ENCODE data around the gene POP4. TPM values are rescaled to one million over a fixed set of nuclear protein-coding genes. Genes with fewer than 3 reads are reported as not detected.

Gene POP4
- total and polyA plus RNA-seq, 2 of the 4 experiments (the other 2 are of a cell fraction): 65.1 to 87.2 TPM

- no CpG with 5 or more reads among the region's 4 CpGs for WGBS, 2 experiments (ENCODE audit: extremely low coverage in 2 of 2, insufficient read length in 1 of 2)
- no peak overlapping the region for H2BK15ac ChIP-seq (ENCODE audit: low read depth, low read length)
- H3K79me1 ChIP-seq (ENCODE audit: low read depth in 1 of 2, low read length in 2 of 2): no peaks in the 10 kb centered on the region
- intact Hi-C loops (cut with micrococcal nuclease): no loop called here
- H3K14ac ChIP-seq (replicated peaks; ENCODE audit: low read depth, low read length): no peak overlapping the region
- H3K27ac ChIP-seq (ENCODE audit: insufficient read depth, low read length): no peak overlapping the region
- no peak overlapping the region for H3K4me2 ChIP-seq (ENCODE audit: low read depth, low read length)
- H3K9ac ChIP-seq (ENCODE audit: low read depth, low read length): no peak overlapping the region
- H3K4me1 ChIP-seq (ENCODE audit: control insufficient read depth, insufficient read depth, low read length): no peaks in the 10 kb centered on the region
- no peak overlapping the region for H4K8ac ChIP-seq (ENCODE audit: low read depth in 2 of 2, low read length in 2 of 2)
- no peak overlapping the region for H4K91ac ChIP-seq (ENCODE audit: insufficient read depth, low read depth, low read length)
- no peak overlapping the region for H4K5ac ChIP-seq (ENCODE audit: low read depth, low read length)
- H2AK9ac ChIP-seq (replicated peaks; ENCODE audit: low read depth, low read length, poor library complexity): no peak overlapping the region
- H3K18ac ChIP-seq (ENCODE audit: low read depth, low read length): no peak overlapping the region
- dilution Hi-C loops (cut with HindIII; ENCODE audit: low sequenced_read_pairs, unreplicated experiment): no loop called here
- H3K4ac ChIP-seq (ENCODE audit: low read depth, low read length): no peak overlapping the region
- no peak overlapping the region for H3K23ac ChIP-seq (ENCODE audit: low read depth, low read length)
- ChIA-PET POLR2A (ENCODE audit: unreplicated experiment) (no interaction called here), CTCF (no interaction called here)
- H2AK5ac ChIP-seq (ENCODE audit: low read depth, low read length): no peak overlapping the region; the same call in 1 of the 2 replicates
- no peaks in the 10 kb centered on the region for H3K36me3 ChIP-seq (ENCODE audit: control insufficient read depth, insufficient read depth, low read length)
- H3K9me3 ChIP-seq (ENCODE audit: control insufficient read depth, insufficient read depth, low read length): no peaks in the 10 kb centered on the region
- no peak overlapping the region for H3K4me3 ChIP-seq (ENCODE audit: insufficient read depth, low read depth, low read length)
- H4K20me1 ChIP-seq (ENCODE audit: insufficient read depth, low read length): no peaks in the 10 kb centered on the region
- no peak overlapping the region for H2BK120ac ChIP-seq (ENCODE audit: low read depth, low read length)
- in situ Hi-C loops (cut with MboI; ENCODE audit: low sequenced_read_pairs): no loop called here
- no peak overlapping the region for H2AFZ ChIP-seq (replicated peaks; ENCODE audit: low read length, poor library complexity)
- H3K56ac ChIP-seq (ENCODE audit: extremely low read depth, insufficient read depth, low read length): no peak overlapping the region
- DNase-seq (no peak), ATAC-seq (ENCODE audit: low read depth) (no peak)
- H3K27me3 ChIP-seq (ENCODE audit: control insufficient read depth, insufficient read depth, low read length): peaks cover 9% of the 10 kb centered on the region
- H3K9me1 ChIP-seq (ENCODE audit: insufficient read depth, low read length): no peaks in the 10 kb centered on the region
- H2BK20ac ChIP-seq (ENCODE audit: low read depth, low read length): no peak overlapping the region
- BruUV-seq (replicated peaks): no TSS peak
- TF ChIP-seq NFE2L2 (IDR thresholded peaks at IDR 0.05; ENCODE audit: low read depth, low read length) (no peak), CTCF (conservative IDR thresholded peaks at IDR 0.05; ENCODE audit: low read depth, low read length) (no peak), POLR2A (IDR thresholded peaks at IDR 0.05; ENCODE audit: low read depth, low read length) (no peak), RAD21 (IDR thresholded peaks at IDR 0.05; ENCODE audit: low read length) (no peak), CEBPB (IDR thresholded peaks at IDR 0.05; ENCODE audit: low read depth, low read length) (no peak), RCOR1 (IDR thresholded peaks at IDR 0.05; ENCODE audit: insufficient replicate concordance, low read length) (no peak), MAFK (IDR thresholded peaks at IDR 0.05; ENCODE audit: low read depth, low read length) (no peak), USF2 (IDR thresholded peaks at IDR 0.05; ENCODE audit: low read depth, low read length) (no peak), BHLHE40 (IDR thresholded peaks at IDR 0.05; ENCODE audit: low read depth, low read length) (no peak), CHD1 (IDR thresholded peaks at IDR 0.05; ENCODE audit: low read depth, low read length) (no peak), RFX5 (IDR thresholded peaks at IDR 0.05; ENCODE audit: low read depth, low read length) (no peak), MAZ (IDR thresholded peaks at IDR 0.05; ENCODE audit: borderline replicate concordance, low read depth, low read length) (no peak), MXI1 (IDR thresholded peaks at IDR 0.05; ENCODE audit: borderline replicate concordance, low read depth, low read length) (no peak), FOS (IDR thresholded peaks at IDR 0.05; ENCODE audit: low read depth, low read length) (no peak)
- no peak overlapping the region for H2BK5ac ChIP-seq (ENCODE audit: low read depth, low read length, poor library complexity, severe bottlenecking)
Observed at GRCh38 chr19:29655648-29656335, 49.7 kb downstream of the POP4 start.
